ENCODE data around the gene TAF12.

GRCh38 chr1:28578696-28579218 is 64.1 kb downstream of the TAF12 start:
- no peak for TF ChIP-seq EZH2phosphoT487 (IDR thresholded peaks at IDR 0.05; ENCODE audit: low read length)
- TF ChIP-seq EZH2 (optimal IDR thresholded peaks at IDR 0.05; ENCODE audit: low read depth, low read length): no peak

Data from MM.1S (cell line).